GM23338 (cell line): ENCODE data around the gene ZNF276. TPM values are rescaled to one million over a fixed set of nuclear protein-coding genes. Genes with fewer than 3 reads are reported as not detected.
"Not testable (repeated sequence)": the region's sequence is repeated elsewhere in the genome, so short reads cannot be mapped to it uniquely, and the experiment has no call there.

Source experiments
- ATAC-seq: fragments of 200-7000 bp; cut with Tn5 transposase; 3 replicates; pipeline ENCODE4 v1.9.1; 2020
- DNase-seq: peaks from one replicate; pipeline ENCODE4 v3.0.0-alpha.2; 2015; ENCODE audit warnings: low spot score
- H2AFZ ChIP-seq: fragments of 200-600 bp; sonication (generic); 2 replicates; pipeline ENCODE4 v1.8.0; 2016; ENCODE audit warnings: antibody characterized with exemption, mild to moderate bottlenecking, moderate library complexity
- H3F3A ChIP-seq: fragments of 200-600 bp; sonication (generic); replicated peaks from 2 replicates; pipeline ENCODE4 v1.8.0; 2017; ENCODE audit warnings: antibody characterized with exemption, mixed run types, low read depth
- H3K27ac ChIP-seq: fragments of 200-600 bp; sonication (generic); 2 replicates; pipeline ENCODE4 v1.6.1; 2016; ENCODE audit warnings: low read depth
- H3K27me3 ChIP-seq: fragments of 200-600 bp; sonication (generic); 2 replicates; pipeline ENCODE4 v1.8.0; 2016; ENCODE audit warnings: mild to moderate bottlenecking, mixed run types, moderate library complexity; ENCODE audit not compliant: insufficient read depth
- H3K36me3 ChIP-seq: fragments of 200-600 bp; sonication (generic); 2 replicates; pipeline ENCODE4 v1.8.0; 2016; ENCODE audit warnings: mild to moderate bottlenecking; ENCODE audit not compliant: insufficient read depth
- H3K4me1 ChIP-seq: fragments of 200-600 bp; sonication (generic); 2 replicates; pipeline ENCODE4 v1.8.0; 2016; ENCODE audit warnings: mild to moderate bottlenecking, moderate library complexity; ENCODE audit not compliant: insufficient read depth
- H3K4me2 ChIP-seq: fragments of 200-600 bp; sonication (generic); 2 replicates; pipeline ENCODE4 v1.7.1; 2017; ENCODE audit warnings: mixed run types
- H3K4me3 ChIP-seq: fragments of 200-600 bp; sonication (generic); 2 replicates; pipeline ENCODE4 v1.6.1; 2016; ENCODE audit warnings: mixed run types
- H3K79me2 ChIP-seq: fragments of 200-600 bp; sonication (generic); replicated peaks from 2 replicates; pipeline ENCODE4 v1.8.0; 2017; ENCODE audit warnings: mild to moderate bottlenecking; ENCODE audit not compliant: insufficient read depth
- H3K9me2 ChIP-seq: fragments of 200-600 bp; sonication (generic); 2 replicates; pipeline ENCODE4 v1.8.0; 2017; ENCODE audit not compliant: insufficient read depth
- H4K20me1 ChIP-seq: fragments of 200-600 bp; sonication (generic); replicated peaks from 2 replicates; pipeline ENCODE4 v1.8.0; 2017; ENCODE audit warnings: mild to moderate bottlenecking; ENCODE audit not compliant: insufficient read depth
- H3K27ac Mint-ChIP-seq: 2 replicates; pipeline ENCODE4 v1.8.0; 2020; ENCODE audit warnings: inconsistent platforms, mild to moderate bottlenecking, moderate library complexity, mixed read lengths
- H3K27me3 Mint-ChIP-seq: 3 replicates; pipeline ENCODE4 v1.8.0; 2022; ENCODE audit warnings: low read depth, mild to moderate bottlenecking, moderate library complexity, mixed read lengths, inconsistent platforms; ENCODE audit not compliant: insufficient read depth, poor library complexity
- H3K36me3 Mint-ChIP-seq: 3 replicates; pipeline ENCODE4 v1.8.0; 2021; ENCODE audit warnings: low read depth, mild to moderate bottlenecking, inconsistent platforms, moderate library complexity, mixed read lengths
- H3K4me1 Mint-ChIP-seq: 3 replicates; pipeline ENCODE4 v1.8.0; 2020; ENCODE audit warnings: mild to moderate bottlenecking, inconsistent platforms, mixed read lengths
- H3K4me3 Mint-ChIP-seq: 3 replicates; pipeline ENCODE4 v1.8.0; 2021; ENCODE audit warnings: moderate library complexity, mild to moderate bottlenecking, inconsistent platforms, mixed read lengths
- H3K9me3 Mint-ChIP-seq: 3 replicates; pipeline ENCODE4 v1.8.0; 2020; ENCODE audit warnings: moderate library complexity, mild to moderate bottlenecking, inconsistent platforms, mixed read lengths
- EZH2 ChIP-seq: fragments of 200-600 bp; sonication (generic); IDR thresholded peaks from one replicate; pipeline ENCODE4 v1.8.0; 2017; ENCODE audit warnings: antibody characterized with exemption, mild to moderate bottlenecking, low read depth; ENCODE audit not compliant: unreplicated experiment
- NANOG ChIP-seq: IDR thresholded peaks from 2 replicates; pipeline ENCODE4 v1.6.1; 2016; ENCODE audit warnings: antibody characterized with exemption, borderline replicate concordance
- STAT1 ChIP-seq: IDR thresholded peaks from one replicate; pipeline ENCODE4 v1.6.1; 2016; ENCODE audit warnings: antibody characterized with exemption; ENCODE audit not compliant: unreplicated experiment
- polyA plus RNA-seq: library from polyadenylated mRNA; unstranded; fragments of >200 nt; fragmentation: Nextera tagmentation; extraction: Ambion mirVana; gene quantifications from 2 replicates; pipeline ENCODE4 v1.2.1, GENCODE V29; 2016
- total RNA-seq: library from RNA; depleted of rRNA; stranded (reverse); fragments of >200 nt; shearing (Covaris generic); gene quantifications from 2 replicates; pipeline ENCODE4 v1.2.3, GENCODE V29; 2014

The ZNF276 gene
- total and polyA plus RNA-seq, 2 experiments from 2014 or later = 3.4 to 15.6 TPM

GRCh38 chr16:89697161-89697615 is 24.1 kb upstream of the ZNF276 start:
- no peaks in the 10 kb centered on the region for H3K79me2 ChIP-seq
- Mint-ChIP-seq H3K27ac (no peak overlapping the region), H3K4me3 (no peak overlapping the region), H3K4me1 (peaks cover 3% of the 10 kb centered on the region; the same call in 1 of the 3 replicates), H3K9me3 (no peaks in the 10 kb centered on the region), H3K36me3 (peaks cover 28% of the 10 kb centered on the region), H3K27me3 (peaks cover 19% of the 10 kb centered on the region)
- H3K27ac ChIP-seq = no peak overlapping the region
- peaks cover 15% of the 10 kb centered on the region; the same call in 1 of the 2 replicates for H3F3A ChIP-seq
- no peaks in the 10 kb centered on the region for H3K9me2 ChIP-seq
- peaks cover 7% of the 10 kb centered on the region; the same call in 1 of the 2 replicates for H3K4me1 ChIP-seq
- H3K36me3 ChIP-seq = 0 out of 2 replicates have a peak, but pooled peaks cover 2% of the 10 kb centered on the region
- H2AFZ ChIP-seq = no peak overlapping the region
- no peak overlapping the region for H3K4me3 ChIP-seq
- H4K20me1 ChIP-seq = peaks cover 4% of the 10 kb centered on the region
- TF ChIP-seq STAT1 (no peak), NANOG (no peak)
- no peaks in the 10 kb centered on the region for H3K27me3 ChIP-seq
- ATAC-seq (no peak), DNase-seq (no peak)
- no peak overlapping the region for H3K4me2 ChIP-seq

- Histone ChIP-seq H3K36me3 (0 out of 2 replicates have a peak, but pooled peaks cover 2% of the 10 kb centered on the region), H3K9me2 (no peaks in the 10 kb centered on the region), H3K4me2 (no peak overlapping the region), H3K27me3 (no peaks in the 10 kb centered on the region), H3K79me2 (no peaks in the 10 kb centered on the region), H3K4me1 (peaks cover 7% of the 10 kb centered on the region; the same call in 1 of the 2 replicates), H4K20me1 (peaks cover 4% of the 10 kb centered on the region), H3K4me3 (no peak overlapping the region), H2AFZ (no peak overlapping the region), H3F3A (peaks cover 15% of the 10 kb centered on the region; the same call in 1 of the 2 replicates), H3K27ac (no peak overlapping the region)
- Mint-ChIP-seq H3K4me3 (no peak overlapping the region), H3K36me3 (peaks cover 22% of the 10 kb centered on the region), H3K27ac (no peak overlapping the region), H3K4me1 (peaks cover 6% of the 10 kb centered on the region; the same call in 2 of the 3 replicates), H3K27me3 (peaks cover 24% of the 10 kb centered on the region), H3K9me3 (no peaks in the 10 kb centered on the region)
- no peak for DNase-seq
- no peak for ATAC-seq
- no peak for TF ChIP-seq EZH2
These were observed 23.6 kb upstream of the ZNF276 start for GRCh38 chr16:89697616-89698331.

DNA sequence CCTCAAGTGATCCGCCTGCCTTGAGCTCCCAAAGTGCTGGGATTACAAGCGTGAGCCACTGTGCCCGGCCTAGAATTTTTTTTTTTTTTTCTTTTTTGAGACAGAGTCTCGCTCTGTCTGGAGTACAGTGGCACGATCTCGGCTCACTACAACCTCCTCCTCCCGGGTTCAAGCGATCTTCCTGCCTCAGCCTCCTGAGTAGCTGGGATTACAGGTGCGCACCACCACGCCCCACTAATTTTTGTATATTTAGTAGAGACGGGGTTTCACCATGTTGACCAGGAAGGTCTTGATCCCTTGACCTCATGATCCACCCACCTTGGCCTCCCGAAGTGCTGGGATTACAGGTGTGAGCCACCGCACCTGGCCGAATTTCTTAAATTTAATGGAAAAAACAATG is 22.6 kb upstream of the ZNF276 start:
- H2AFZ ChIP-seq, H3K9me3 Mint-ChIP-seq, H3K9me2 ChIP-seq, H3K4me3 ChIP-seq, H3K4me1 Mint-ChIP-seq, H3K4me2 ChIP-seq, H3K27ac ChIP-seq, H4K20me1 ChIP-seq, H3K4me3 Mint-ChIP-seq, H3K27ac Mint-ChIP-seq, DNase-seq, H3K4me1 ChIP-seq, H3K36me3 ChIP-seq, H3K79me2 ChIP-seq, ATAC-seq, H3K27me3 ChIP-seq: not testable (repeated sequence)
- H3F3A ChIP-seq = peaks cover 14% of the 10 kb centered on the region; the same call in 1 of the 2 replicates
- Mint-ChIP-seq H3K27me3 (peaks cover 31% of the 10 kb centered on the region), H3K36me3 (peaks cover 15% of the 10 kb centered on the region)

GRCh38 chr16:89699629-89700099 is 21.7 kb upstream of the ZNF276 start:
- peak overlapping the region; percentile 67; the same call in 1 of the 2 replicates for H3K27ac Mint-ChIP-seq
- not testable (repeated sequence) for ATAC-seq, H3K36me3 ChIP-seq, H3K4me1 Mint-ChIP-seq, H4K20me1 ChIP-seq, H3K4me1 ChIP-seq, H3K79me2 ChIP-seq, H3K9me3 Mint-ChIP-seq, H3K9me2 ChIP-seq, H2AFZ ChIP-seq, DNase-seq
- peaks cover 39% of the 10 kb centered on the region for H3K27me3 Mint-ChIP-seq
- Histone ChIP-seq H3K4me2 (peak overlapping the region; percentile 84), H3K27ac (peak overlapping the region; percentile 50; the same call in 1 of the 2 replicates), H3K27me3 (peaks cover 17% of the 10 kb centered on the region; the same call in 1 of the 2 replicates), H3K4me3 (peak overlapping the region; percentile 52), H3F3A (peaks cover 14% of the 10 kb centered on the region; the same call in 1 of the 2 replicates)
- H3K4me3 Mint-ChIP-seq = peak overlapping the region; percentile 55
- peaks cover 11% of the 10 kb centered on the region for H3K36me3 Mint-ChIP-seq
